Esophagus squamous epithelium (tissue), 5 donors: ENCODE results near the gene CST1. TPM values are rescaled to one million over a fixed set of nuclear protein-coding genes. Genes with fewer than 3 reads are reported as not detected.
A peak's percentile ranks its signal among the peaks of the same experiment; 100 is the strongest.
"Not testable (repeated sequence)": the region's sequence is repeated elsewhere in the genome, so short reads cannot be mapped to it uniquely, and the experiment has no call there.

Experiments used
- DNase-seq: peaks from one replicate; lab custom pipeline; 2025; lab: John Stamatoyannopoulos, UW
- H3K27ac ChIP-seq, 4 donors: fragments of 200-600 bp; sonication (generic); one replicate each; pipeline ENCODE4 v1.5.1; 2016 to 2019; ENCODE audit warnings: mild to moderate bottlenecking in 1 of 4
- H3K27me3 ChIP-seq, 4 donors: fragments of 200-600 bp; sonication (generic); 1 replicate in 3 of 4; 2 replicates in 1 of 4; pipeline versions ENCODE4 v1.5.1 to v1.6.0; 2017 to 2021; ENCODE audit warnings: antibody characterized with exemption in 1 of 4
- H3K36me3 ChIP-seq, 3 donors: fragments of 200-600 bp; sonication (generic); one replicate each; pipeline ENCODE4 v1.5.1; 2016 to 2019
- H3K4me1 ChIP-seq, 3 donors: fragments of 200-600 bp; sonication (generic); one replicate each; pipeline ENCODE4 v1.5.1; 2017 to 2019
- H3K4me3 ChIP-seq, 4 donors: fragments of 200-600 bp; sonication (generic); 1 replicate in 3 of 4; 2 replicates in 1 of 4; pipeline ENCODE4 v1.5.1; 2016 to 2019; ENCODE audit warnings: mild to moderate bottlenecking in 2 of 4, moderate library complexity in 1 of 4
- H3K9me3 ChIP-seq, 3 donors: fragments of 200-600 bp; sonication (generic); one replicate each; pipeline ENCODE4 v1.5.1; 2016 to 2019
- POLR2A ChIP-seq, 4 donors: fragments of 450-650 bp; IDR thresholded peaks; one replicate each; pipeline ENCODE4 v1.6.1; 2017; ENCODE audit warnings: antibody characterized with exemption in 4 of 4, mild to moderate bottlenecking in 4 of 4, moderate library complexity in 3 of 4
- WGBS, 2 donors: methylation state at CpG; one replicate each; pipeline ENCODE4 v1.1.5; 2018; 5-methylcytosine and 5-hydroxymethylcytosine counted together
- intact Hi-C: fragments of 100-400 bp; cut with DNase I; formaldehyde crosslinking; loops from one replicate; pipeline ENCODE4 v1.15.0; 2022
- total RNA-seq, 4 donors: library from RNA; depleted of rRNA; stranded (reverse); fragments of >200 nt; gene quantifications; one replicate each; pipeline ENCODE4 v1.1.0, GENCODE V29; 2016
- TF ChIP-seq, protein P1 (sequence below), 6 experiments: fragments of 450-650 bp in 4 of 6; fragments of 200-600 bp in 2 of 6; sonication (generic) in 2 of 6; IDR thresholded peaks; one replicate each; pipeline ENCODE4 v1.5.1; 2016 to 2019; ENCODE audit warnings: antibody characterized with exemption in 6 of 6, mild to moderate bottlenecking in 4 of 6, moderate library complexity in 4 of 6
- donor health status: DM: yes; HTN: yes; CAD: no.

CST1 gene
- total RNA-seq, 4 donors from 2014 or later, result not detected

- no peaks in the 10 kb centered on the region for H3K36me3 ChIP-seq
- DNase-seq, result no peak
- no peaks in the 10 kb centered on the region for H3K9me3 ChIP-seq
- intact Hi-C loops, result no loop called here
- H3K27ac ChIP-seq, result no peak overlapping the region
- peaks cover 0 to 12% (median 0%) of the 10 kb centered on the region in 4 donors for H3K27me3 ChIP-seq
- H3K4me3 ChIP-seq, result no peak overlapping the region
- no peaks in the 10 kb centered on the region for H3K4me1 ChIP-seq
- WGBS, 2 donors, result 92 to 94% methylated on average over 1 of the region's 1 CpG
- TF ChIP-seq, protein P1, sequence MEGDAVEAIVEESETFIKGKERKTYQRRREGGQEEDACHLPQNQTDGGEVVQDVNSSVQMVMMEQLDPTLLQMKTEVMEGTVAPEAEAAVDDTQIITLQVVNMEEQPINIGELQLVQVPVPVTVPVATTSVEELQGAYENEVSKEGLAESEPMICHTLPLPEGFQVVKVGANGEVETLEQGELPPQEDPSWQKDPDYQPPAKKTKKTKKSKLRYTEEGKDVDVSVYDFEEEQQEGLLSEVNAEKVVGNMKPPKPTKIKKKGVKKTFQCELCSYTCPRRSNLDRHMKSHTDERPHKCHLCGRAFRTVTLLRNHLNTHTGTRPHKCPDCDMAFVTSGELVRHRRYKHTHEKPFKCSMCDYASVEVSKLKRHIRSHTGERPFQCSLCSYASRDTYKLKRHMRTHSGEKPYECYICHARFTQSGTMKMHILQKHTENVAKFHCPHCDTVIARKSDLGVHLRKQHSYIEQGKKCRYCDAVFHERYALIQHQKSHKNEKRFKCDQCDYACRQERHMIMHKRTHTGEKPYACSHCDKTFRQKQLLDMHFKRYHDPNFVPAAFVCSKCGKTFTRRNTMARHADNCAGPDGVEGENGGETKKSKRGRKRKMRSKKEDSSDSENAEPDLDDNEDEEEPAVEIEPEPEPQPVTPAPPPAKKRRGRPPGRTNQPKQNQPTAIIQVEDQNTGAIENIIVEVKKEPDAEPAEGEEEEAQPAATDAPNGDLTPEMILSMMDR (IDR thresholded peaks at IDR 0.05), result no peak
- TF ChIP-seq POLR2A (IDR thresholded peaks at IDR 0.05), result no peak
Observed at GRCh38 chr20:23783447-23783846, 32.7 kb upstream of the CST1 start.

- no peaks in the 10 kb centered on the region for H3K36me3 ChIP-seq
- H3K4me3 ChIP-seq, result no peak overlapping the region
- H3K27ac ChIP-seq, result no peak overlapping the region
- TF ChIP-seq, protein P1 (IDR thresholded peaks at IDR 0.05), result peak in 4 of 6 experiments; percentile 10 to 51 (median 40)
- TF ChIP-seq POLR2A (IDR thresholded peaks at IDR 0.05), result no peak
- intact Hi-C loops, result no loop called here
- peaks cover 0 to 12% (median 0%) of the 10 kb centered on the region in 4 donors for H3K27me3 ChIP-seq
- no peaks in the 10 kb centered on the region for H3K4me1 ChIP-seq
- DNase-seq, result no peak
- whole genome bisulfite sequencing, 2 donors, result 100% methylated on average over 2 of the region's 8 CpGs; no CpG with 5 or more reads in 1 of the 2 donors
- H3K9me3 ChIP-seq, result no peaks in the 10 kb centered on the region
Observed at GRCh38 chr20:23782366-23782983, 31.7 kb upstream of the CST1 start.

DNA sequence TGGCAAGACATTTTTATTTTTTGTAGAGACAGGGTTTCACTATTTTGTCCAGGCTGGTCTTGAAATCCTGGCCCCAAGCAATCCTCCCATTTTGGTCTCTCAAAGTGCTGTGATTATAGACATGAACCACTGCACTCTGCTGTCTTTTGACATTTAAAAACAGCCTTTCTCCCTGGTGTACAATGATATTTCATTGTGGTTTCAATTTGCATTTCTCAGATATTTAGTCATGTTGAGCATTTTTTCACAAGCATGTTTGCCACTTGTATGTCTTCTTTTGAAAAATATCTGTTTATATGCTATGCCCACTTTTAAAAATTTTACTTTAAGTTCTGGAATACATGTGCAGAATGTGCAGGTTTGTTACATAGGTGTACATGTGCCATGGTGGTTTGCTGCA is 27.9 kb upstream of the CST1 start:
- H3K27me3 ChIP-seq, result peaks cover 0 to 26% (median 0%) of the 10 kb centered on the region in 4 donors
- H3K36me3 ChIP-seq, H3K4me3 ChIP-seq, intact Hi-C loops, DNase-seq, H3K27ac ChIP-seq, H3K9me3 ChIP-seq, H3K4me1 ChIP-seq: not testable (repeated sequence)

DNA sequence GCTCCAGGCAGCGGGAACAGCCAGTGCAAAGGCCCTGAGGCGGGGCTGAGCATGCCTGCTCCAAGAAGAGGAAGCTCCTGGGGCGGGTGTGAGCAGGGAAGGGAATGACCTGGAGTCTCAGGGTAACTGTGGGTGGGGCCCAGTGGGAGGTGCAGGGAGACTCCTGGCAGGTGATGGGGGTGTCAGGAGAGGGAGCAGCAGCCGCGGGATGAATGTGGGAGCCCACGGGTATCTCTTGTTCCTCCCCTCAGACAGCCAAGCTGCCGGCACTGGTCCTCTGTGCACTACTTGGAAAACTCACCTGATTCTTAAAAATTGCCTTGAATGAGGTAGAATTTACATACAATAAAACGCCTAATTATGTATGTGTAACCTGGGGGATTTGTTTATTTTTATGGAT is 26.6 kb upstream of the CST1 start:
- DNase-seq, intact Hi-C loops, H3K9me3 ChIP-seq, H3K36me3 ChIP-seq, H3K4me3 ChIP-seq, H3K4me1 ChIP-seq, H3K27ac ChIP-seq: not testable (repeated sequence)
- H3K27me3 ChIP-seq, result peaks cover 0 to 33% (median 0%) of the 10 kb centered on the region in 4 donors
- 69 to 77% methylated on average over 7 to 8 of the region's 8 CpGs for WGBS, 2 donors

DNA sequence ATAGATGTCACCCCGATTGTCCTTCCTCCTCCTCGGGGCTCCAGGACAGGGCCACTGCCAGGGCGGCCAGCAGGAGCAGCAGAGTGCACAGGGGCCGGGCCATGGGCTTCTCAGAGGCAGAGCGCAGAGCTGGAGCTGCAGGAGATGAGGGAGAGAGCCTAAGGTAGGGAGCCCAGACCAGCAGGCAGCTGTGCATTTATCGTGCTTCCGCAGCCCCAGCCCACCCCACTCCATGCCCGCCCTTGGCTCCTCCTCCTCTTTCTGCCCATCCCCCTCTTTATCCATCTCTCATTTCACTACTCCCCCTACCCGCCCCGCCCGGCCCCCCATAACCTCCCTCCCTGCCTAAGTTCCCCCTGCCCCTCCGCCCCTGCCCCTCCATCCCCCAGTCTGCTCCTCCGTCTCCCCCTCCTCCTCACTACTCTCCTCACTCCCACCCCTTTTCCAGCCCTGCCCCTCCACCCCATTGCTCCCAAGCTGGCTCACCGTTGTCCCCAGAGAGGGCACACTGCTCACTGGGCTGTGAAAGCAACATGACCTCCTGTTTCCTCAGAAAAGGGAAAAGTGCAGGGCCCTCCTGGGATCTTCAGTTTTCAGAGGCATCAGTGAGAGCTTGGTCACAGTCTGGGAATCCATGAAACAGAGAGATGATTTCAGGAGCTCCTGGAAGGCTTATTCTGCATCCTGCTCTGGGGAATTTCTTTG is 25.5 kb upstream of the CST1 start:
- intact Hi-C loops, result no loop called here
- H3K9me3 ChIP-seq, result no peaks in the 10 kb centered on the region
- peaks cover 0 to 37% (median 0%) of the 10 kb centered on the region in 4 donors for H3K27me3 ChIP-seq
- DNase-seq, result no peak
- WGBS, 2 donors, result 25 to 42% methylated on average over 9 to 11 of the region's 14 CpGs
- H3K36me3 ChIP-seq, result no peaks in the 10 kb centered on the region
- no peak overlapping the region for H3K27ac ChIP-seq
- H3K4me1 ChIP-seq, result no peaks in the 10 kb centered on the region
- H3K4me3 ChIP-seq, result no peak overlapping the region
- TF ChIP-seq, protein P1 (IDR thresholded peaks at IDR 0.05), result no peak
- TF ChIP-seq POLR2A (IDR thresholded peaks at IDR 0.05), result no peak

DNA sequence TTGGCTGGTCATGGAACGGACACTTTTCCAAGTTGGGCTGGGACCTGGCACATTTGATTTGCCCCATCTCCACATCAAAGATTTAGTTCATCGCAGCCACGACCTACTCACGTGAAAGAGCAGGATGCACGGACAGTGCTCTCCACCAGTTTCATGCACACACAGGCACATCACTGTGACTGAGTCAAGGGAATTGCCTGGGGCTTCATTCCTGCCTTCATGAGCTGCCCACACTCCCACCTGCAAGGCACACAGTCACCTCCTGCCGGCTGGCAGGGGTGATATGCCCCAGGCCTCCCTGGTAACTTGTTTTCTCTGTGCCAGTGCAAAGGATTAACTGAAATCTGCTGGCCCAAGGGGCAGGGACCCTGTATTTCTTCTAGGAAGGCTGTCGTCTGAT is 23.3 kb upstream of the CST1 start:
- DNase-seq, result no peak
- H3K4me1 ChIP-seq, result no peaks in the 10 kb centered on the region
- H3K27me3 ChIP-seq, result peaks cover 0 to 36% (median 0%) of the 10 kb centered on the region in 4 donors
- 60 to 71% methylated on average over 2 to 6 of the region's 7 CpGs for WGBS, 2 donors
- no peaks in the 10 kb centered on the region for H3K36me3 ChIP-seq
- TF ChIP-seq, protein P1 (IDR thresholded peaks at IDR 0.05), result no peak
- no peak overlapping the region for H3K4me3 ChIP-seq
- H3K27ac ChIP-seq, result no peak overlapping the region
- H3K9me3 ChIP-seq, result no peaks in the 10 kb centered on the region
- intact Hi-C loops, result no loop called here
